Colonic mucosa (tissue), 4 donors: Measurements from ENCODE around the gene TULP1. TPM values are rescaled to one million over a fixed set of nuclear protein-coding genes. Genes with fewer than 3 reads are reported as not detected.
"Not testable (repeated sequence)": the region's sequence is repeated elsewhere in the genome, so short reads cannot be mapped to it uniquely, and the experiment has no call there.

Source experiments
- DNase-seq: peaks from one replicate; pipeline ENCODE4 v3.0.0-alpha.2; 2020
- H3K27ac ChIP-seq: fragments of 200-600 bp; one replicate; pipeline ENCODE4 v1.8.0; 2021
- H3K27me3 ChIP-seq: fragments of 200-600 bp; one replicate; pipeline ENCODE4 v1.8.0; 2021
- H3K36me3 ChIP-seq: fragments of 200-600 bp; one replicate; pipeline ENCODE4 v1.8.0; 2021
- H3K4me1 ChIP-seq: fragments of 200-600 bp; one replicate; pipeline ENCODE4 v1.8.0; 2021; ENCODE audit warnings: mild to moderate bottlenecking
- H3K4me3 ChIP-seq: fragments of 200-600 bp; one replicate; pipeline ENCODE4 v1.8.0; 2021
- H3K9ac ChIP-seq, 2 donors: one replicate each; pipeline ENCODE4 v1.7.0; 2013; ENCODE audit warnings: control low read depth in 2 of 2, low read depth in 2 of 2, low read length in 2 of 2
- H3K9me3 ChIP-seq: fragments of 200-600 bp; one replicate; pipeline ENCODE4 v1.8.0; 2021
- CTCF ChIP-seq: fragments of 200-600 bp; IDR thresholded peaks from one replicate; pipeline ENCODE4 v1.8.0; 2022; ENCODE audit warnings: antibody characterized with exemption, mild to moderate bottlenecking
- intact Hi-C: fragments of 100-400 bp; cut with DNase I; formaldehyde crosslinking; loops from one replicate; pipeline ENCODE4 v1.14.1; 2022
- total RNA-seq, 2 donors: library from RNA; stranded (reverse); fragmentation: NEBNext Ultra II Directional in 1 of 2; extraction: Animal tissue kit (Norgen Biotek cat#: 25700) in 1 of 2; gene quantifications; one replicate each; pipeline ENCODE4 v1.2.1, GENCODE V29; 2021
- donor health status: healthy.
- donor health status: DM: no; HTN: no; CAD: no.
- donor health status: DM: no; HTN: no; CAD: no.

TULP1 gene
- total RNA-seq, 2 donors from 2014 or later: not detected

- TF ChIP-seq CTCF: no peak
- H3K27ac ChIP-seq: no peak overlapping the region
- no peak for DNase-seq
- no peaks in the 10 kb centered on the region for H3K36me3 ChIP-seq
- H3K9ac ChIP-seq: no peak overlapping the region
- H3K9me3 ChIP-seq: no peaks in the 10 kb centered on the region
- no peaks in the 10 kb centered on the region for H3K27me3 ChIP-seq
- H3K4me3 ChIP-seq: no peak overlapping the region
- intact Hi-C loops: no loop called here
- no peaks in the 10 kb centered on the region for H3K4me1 ChIP-seq
Measured at GRCh38 chr6:35543459-35544193, 30.9 kb upstream of the TULP1 start.

GRCh38 chr6:35541836-35542235 is 29.1 kb upstream of the TULP1 start:
- no peak for TF ChIP-seq CTCF
- Histone ChIP-seq H3K4me1 (no peaks in the 10 kb centered on the region), H3K9me3 (no peaks in the 10 kb centered on the region), H3K27ac (no peak overlapping the region), H3K36me3 (no peaks in the 10 kb centered on the region), H3K27me3 (no peaks in the 10 kb centered on the region), H3K4me3 (no peak overlapping the region), H3K9ac (no peak overlapping the region)
- DNase-seq: no peak
- intact Hi-C loops: no loop called here

GRCh38 chr6:35539223-35539622 is 26.5 kb upstream of the TULP1 start:
- H3K27me3 ChIP-seq: no peaks in the 10 kb centered on the region
- no peak overlapping the region for H3K27ac ChIP-seq
- H3K4me3 ChIP-seq: no peak overlapping the region
- H3K36me3 ChIP-seq: no peaks in the 10 kb centered on the region
- DNase-seq: no peak
- H3K4me1 ChIP-seq: no peaks in the 10 kb centered on the region
- intact Hi-C loops: no loop called here
- TF ChIP-seq CTCF: no peak
- H3K9ac ChIP-seq: no peak overlapping the region
- H3K9me3 ChIP-seq: no peaks in the 10 kb centered on the region

- intact Hi-C loops, H3K36me3 ChIP-seq, DNase-seq, H3K9ac ChIP-seq, H3K27ac ChIP-seq, H3K27me3 ChIP-seq, H3K9me3 ChIP-seq, H3K4me1 ChIP-seq, H3K4me3 ChIP-seq: not testable (repeated sequence)
Measured at GRCh38 chr6:35535847-35536246, 23.2 kb upstream of the TULP1 start.

GRCh38 chr6:35534407-35535170 is 21.9 kb upstream of the TULP1 start:
- no peak for TF ChIP-seq CTCF
- Histone ChIP-seq H3K4me3 (no peak overlapping the region), H3K36me3 (no peaks in the 10 kb centered on the region), H3K27ac (no peak overlapping the region), H3K27me3 (no peaks in the 10 kb centered on the region), H3K9ac (no peak overlapping the region), H3K4me1 (no peaks in the 10 kb centered on the region), H3K9me3 (no peaks in the 10 kb centered on the region)
- intact Hi-C loops: no loop called here
- DNase-seq: no peak

GRCh38 chr6:35533981-35534380 is 21.3 kb upstream of the TULP1 start:
- TF ChIP-seq CTCF: no peak

More at GRCh38 chr6:35533981-35534380, 21.3 kb upstream of the TULP1 start:
- Histone ChIP-seq H3K4me1 (no peaks in the 10 kb centered on the region), H3K4me3 (no peak overlapping the region), H3K27me3 (no peaks in the 10 kb centered on the region), H3K27ac (no peak overlapping the region), H3K9ac (no peak overlapping the region), H3K9me3 (no peaks in the 10 kb centered on the region), H3K36me3 (no peaks in the 10 kb centered on the region)
- no peak for DNase-seq
- intact Hi-C loops: no loop called here
